ENCODE data around the gene FGF14.

The FGF14 gene

DNA sequence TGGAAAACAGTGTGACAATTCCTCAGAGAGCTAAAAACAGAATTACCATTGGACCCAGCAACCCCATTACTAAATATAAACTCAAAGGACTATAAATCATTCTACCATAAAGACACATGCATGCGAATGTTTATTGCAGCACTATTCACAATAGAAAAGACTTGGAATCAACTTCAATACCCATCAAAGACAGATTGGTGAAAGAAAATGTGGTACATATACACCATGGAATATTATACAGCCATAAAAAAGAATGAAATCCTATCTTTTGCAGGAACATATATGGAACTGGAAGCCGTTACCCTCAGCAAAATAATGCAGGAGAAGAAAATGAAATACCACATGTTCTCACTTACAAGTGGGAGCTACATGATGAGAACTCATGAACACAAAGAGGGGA is 20.8 kb upstream of the FGF14 start:
- Histone ChIP-seq H3K4me1 (ENCODE audit: low read length) (no peaks in the 10 kb centered on the region), H3K4me3 (ENCODE audit: low read length) (no peak overlapping the region), H4K20me1 (ENCODE audit: insufficient read depth, low read length) (no peaks in the 10 kb centered on the region), H3K36me3 (replicated peaks; ENCODE audit: low read depth, low read length) (no peaks in the 10 kb centered on the region), H2AFZ (ENCODE audit: low read depth, low read length) (no peak overlapping the region), H3K27me3 (ENCODE audit: low read depth, low read length) (no peaks in the 10 kb centered on the region), H3K4me2 (ENCODE audit: low read length) (no peak overlapping the region), H3K9ac (ENCODE audit: low read length) (no peak overlapping the region), H3K79me2 (ENCODE audit: low read length) (no peaks in the 10 kb centered on the region), H3K9me3 (ENCODE audit: insufficient read depth, low read length) (peaks cover 14% of the 10 kb centered on the region), H3K27ac (ENCODE audit: low read length) (no peak overlapping the region)
- TF ChIP-seq EZH2phosphoT487 (IDR thresholded peaks at IDR 0.05; ENCODE audit: low read depth) = no peak
- TF ChIP-seq, protein P1, sequence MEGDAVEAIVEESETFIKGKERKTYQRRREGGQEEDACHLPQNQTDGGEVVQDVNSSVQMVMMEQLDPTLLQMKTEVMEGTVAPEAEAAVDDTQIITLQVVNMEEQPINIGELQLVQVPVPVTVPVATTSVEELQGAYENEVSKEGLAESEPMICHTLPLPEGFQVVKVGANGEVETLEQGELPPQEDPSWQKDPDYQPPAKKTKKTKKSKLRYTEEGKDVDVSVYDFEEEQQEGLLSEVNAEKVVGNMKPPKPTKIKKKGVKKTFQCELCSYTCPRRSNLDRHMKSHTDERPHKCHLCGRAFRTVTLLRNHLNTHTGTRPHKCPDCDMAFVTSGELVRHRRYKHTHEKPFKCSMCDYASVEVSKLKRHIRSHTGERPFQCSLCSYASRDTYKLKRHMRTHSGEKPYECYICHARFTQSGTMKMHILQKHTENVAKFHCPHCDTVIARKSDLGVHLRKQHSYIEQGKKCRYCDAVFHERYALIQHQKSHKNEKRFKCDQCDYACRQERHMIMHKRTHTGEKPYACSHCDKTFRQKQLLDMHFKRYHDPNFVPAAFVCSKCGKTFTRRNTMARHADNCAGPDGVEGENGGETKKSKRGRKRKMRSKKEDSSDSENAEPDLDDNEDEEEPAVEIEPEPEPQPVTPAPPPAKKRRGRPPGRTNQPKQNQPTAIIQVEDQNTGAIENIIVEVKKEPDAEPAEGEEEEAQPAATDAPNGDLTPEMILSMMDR (IDR thresholded peaks at IDR 0.05; ENCODE audit: low read depth, low read length) = no peak

DNA sequence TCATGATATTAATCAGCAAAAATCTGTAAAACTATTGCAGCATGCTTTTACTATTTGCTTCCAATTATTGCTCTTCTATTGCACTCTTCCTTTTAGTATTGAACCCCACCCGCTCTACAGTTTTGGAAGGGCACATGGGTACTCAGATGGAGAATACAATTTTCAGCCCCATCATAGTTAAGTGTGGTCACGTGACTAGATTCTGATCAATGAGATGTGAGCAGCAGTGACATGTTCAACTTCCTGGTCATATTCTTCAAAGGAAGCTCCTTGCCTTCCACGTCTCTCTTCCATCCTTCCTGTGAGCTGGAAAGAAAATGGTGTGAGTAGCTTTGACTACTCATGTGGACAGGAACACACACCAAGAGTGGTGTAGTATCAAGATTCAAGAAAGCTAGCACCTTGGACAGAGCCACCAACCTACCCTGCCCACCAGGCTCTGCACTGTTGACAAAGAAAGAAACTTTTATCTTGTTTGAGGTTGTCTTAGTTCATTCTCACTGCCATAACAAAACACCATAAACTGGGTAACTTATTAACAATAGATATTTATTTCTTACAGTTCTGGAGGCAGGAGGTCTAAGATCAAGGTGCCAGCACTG is 3.8 kb upstream of the FGF14 start:
- Histone ChIP-seq H3K27me3 (ENCODE audit: low read depth, low read length) (no peaks in the 10 kb centered on the region), H4K20me1 (ENCODE audit: insufficient read depth, low read length) (no peaks in the 10 kb centered on the region), H3K27ac (ENCODE audit: low read length) (no peak overlapping the region), H3K36me3 (replicated peaks; ENCODE audit: low read depth, low read length) (no peaks in the 10 kb centered on the region), H2AFZ (ENCODE audit: low read depth, low read length) (no peak overlapping the region), H3K4me3 (ENCODE audit: low read length) (no peak overlapping the region), H3K9ac (ENCODE audit: low read length) (no peak overlapping the region), H3K4me1 (ENCODE audit: low read length) (no peaks in the 10 kb centered on the region), H3K79me2 (ENCODE audit: low read length) (no peaks in the 10 kb centered on the region), H3K9me3 (ENCODE audit: insufficient read depth, low read length) (no peaks in the 10 kb centered on the region), H3K4me2 (ENCODE audit: low read length) (no peak overlapping the region)
- TF ChIP-seq, protein P1 (IDR thresholded peaks at IDR 0.05; ENCODE audit: low read depth, low read length) = no peak

DNA sequence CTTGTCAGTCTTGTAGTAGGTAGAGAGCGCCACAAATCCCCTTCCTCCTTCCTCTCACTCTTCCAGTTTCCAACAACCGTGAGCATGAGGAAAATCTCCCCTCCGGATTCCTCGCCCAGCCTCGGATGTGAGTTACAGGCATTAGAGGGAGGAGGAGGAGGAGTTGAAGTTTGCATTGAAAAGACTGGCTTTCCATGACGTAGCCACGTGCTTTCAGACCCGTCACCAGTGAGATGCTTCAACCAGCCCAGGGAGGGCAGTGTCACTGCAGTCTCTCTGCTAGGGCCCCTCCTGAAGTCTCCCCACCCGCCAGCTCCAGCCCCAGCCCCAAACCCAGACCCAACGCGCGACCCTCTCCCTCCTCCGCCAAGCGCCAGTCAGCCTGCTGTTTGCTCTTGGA is 442 bp upstream of the FGF14 start:
- H3K4me2 ChIP-seq (ENCODE audit: low read length) = no peak overlapping the region
- H3K4me3 ChIP-seq (ENCODE audit: low read length) = no peak overlapping the region
- H2AFZ ChIP-seq (ENCODE audit: low read depth, low read length) = no peak overlapping the region

DNA sequence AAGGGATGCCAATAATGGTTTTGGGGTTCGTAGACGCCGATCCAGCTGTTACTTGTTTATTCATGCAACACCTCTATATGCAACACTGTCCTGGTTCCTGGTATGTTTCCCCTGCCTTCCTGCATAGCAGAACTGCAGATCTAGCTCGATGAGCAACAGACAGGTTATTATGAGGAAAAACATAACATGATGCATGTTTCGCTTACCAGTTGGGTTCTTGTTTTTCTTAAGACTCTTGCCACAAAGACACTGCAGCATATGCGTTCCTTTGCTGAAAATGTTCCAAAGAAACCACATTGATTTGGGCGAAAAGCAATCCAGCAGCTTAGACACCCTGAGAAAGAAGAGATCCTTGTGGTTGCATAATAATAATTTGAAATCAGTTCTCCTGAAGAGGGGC is 583 bp downstream of the FGF14 start:
- no peaks in the 10 kb centered on the region for H3K36me3 ChIP-seq (replicated peaks; ENCODE audit: low read depth, low read length)
- no peaks in the 10 kb centered on the region for H4K20me1 ChIP-seq (ENCODE audit: insufficient read depth, low read length)
- H3K27ac ChIP-seq (ENCODE audit: low read length) = no peak overlapping the region
- H3K9ac ChIP-seq (ENCODE audit: low read length) = no peak overlapping the region
- no peaks in the 10 kb centered on the region for H3K27me3 ChIP-seq (ENCODE audit: low read depth, low read length)
- H3K4me2 ChIP-seq (ENCODE audit: low read length) = no peak overlapping the region
- H3K79me2 ChIP-seq (ENCODE audit: low read length) = no peaks in the 10 kb centered on the region
- H2AFZ ChIP-seq (ENCODE audit: low read depth, low read length) = no peak overlapping the region
- H3K4me1 ChIP-seq (ENCODE audit: low read length) = no peaks in the 10 kb centered on the region
- no peak for TF ChIP-seq EZH2phosphoT487 (IDR thresholded peaks at IDR 0.05; ENCODE audit: low read depth)
- TF ChIP-seq, protein P1 (IDR thresholded peaks at IDR 0.05; ENCODE audit: low read depth, low read length) = no peak
- H3K4me3 ChIP-seq (ENCODE audit: low read length) = no peak overlapping the region
- no peaks in the 10 kb centered on the region for H3K9me3 ChIP-seq (ENCODE audit: insufficient read depth, low read length)

More for the DNA sequence above, 442 bp upstream of the FGF14 start:
- H3K9ac ChIP-seq (ENCODE audit: low read length) = no peak overlapping the region
- no peaks in the 10 kb centered on the region for H3K36me3 ChIP-seq (replicated peaks; ENCODE audit: low read depth, low read length)
- no peaks in the 10 kb centered on the region for H4K20me1 ChIP-seq (ENCODE audit: insufficient read depth, low read length)
- H3K9me3 ChIP-seq (ENCODE audit: insufficient read depth, low read length) = no peaks in the 10 kb centered on the region
- no peaks in the 10 kb centered on the region for H3K4me1 ChIP-seq (ENCODE audit: low read length)
- H3K27ac ChIP-seq (ENCODE audit: low read length) = no peak overlapping the region
- TF ChIP-seq EZH2phosphoT487 (IDR thresholded peaks at IDR 0.05; ENCODE audit: low read depth) = no peak
- TF ChIP-seq, protein P1 (IDR thresholded peaks at IDR 0.05; ENCODE audit: low read depth, low read length) = no peak
- H3K27me3 ChIP-seq (ENCODE audit: low read depth, low read length) = no peaks in the 10 kb centered on the region
- H3K79me2 ChIP-seq (ENCODE audit: low read length) = no peaks in the 10 kb centered on the region
